Suprapubic skin (tissue), 4 donors: ENCODE measurements around the gene CDH4. TPM values are rescaled to one million over a fixed set of nuclear protein-coding genes. Genes with fewer than 3 reads are reported as not detected.

Experiments
- DNase-seq, 2 donors: peaks; one replicate each; pipeline ENCODE4 v3.0.0-alpha.2; 2019; ENCODE audit warnings: low spot score in 2 of 2
- H3K27ac ChIP-seq: fragments of 200-600 bp; sonication (generic); one replicate; pipeline ENCODE4 v1.5.1; 2019
- H3K27me3 ChIP-seq: fragments of 200-600 bp; sonication (generic); one replicate; pipeline ENCODE4 v1.5.1; 2019
- H3K36me3 ChIP-seq: fragments of 200-600 bp; sonication (generic); one replicate; pipeline ENCODE4 v1.5.1; 2019
- H3K4me1 ChIP-seq: fragments of 200-600 bp; sonication (generic); one replicate; pipeline ENCODE4 v1.5.1; 2019
- H3K4me3 ChIP-seq: fragments of 200-600 bp; sonication (generic); one replicate; pipeline ENCODE4 v1.5.1; 2019; ENCODE audit warnings: mild to moderate bottlenecking
- H3K9me3 ChIP-seq: fragments of 200-600 bp; sonication (generic); one replicate; pipeline ENCODE4 v1.5.1; 2019
- EP300 ChIP-seq: sonication (generic); formaldehyde crosslinking; IDR thresholded peaks from one replicate; pipeline ENCODE4 v1.6.1; 2017; ENCODE audit warnings: antibody characterized with exemption
- POLR2A ChIP-seq, 2 donors: fragments of 450-650 bp; IDR thresholded peaks; one replicate each; pipeline ENCODE4 v1.6.1; 2017; ENCODE audit warnings: antibody characterized with exemption in 2 of 2, mild to moderate bottlenecking in 2 of 2, moderate library complexity in 2 of 2
- POLR2AphosphoS5 ChIP-seq, 3 donors: sonication (generic); formaldehyde crosslinking; IDR thresholded peaks; one replicate each; pipeline ENCODE4 v1.6.1; 2017; ENCODE audit warnings: antibody characterized with exemption in 3 of 3
- WGBS: methylation state at CpG from one replicate; pipeline ENCODE4 v1.1.5; 2018; 5-methylcytosine and 5-hydroxymethylcytosine counted together
- total RNA-seq, 4 donors: library from RNA; depleted of rRNA; stranded (reverse); fragments of >200 nt; gene quantifications; one replicate each; pipeline ENCODE4 v1.1.0, GENCODE V29; 2016
- TF ChIP-seq, protein P1 (sequence below), 2 donors: fragments of 200-600 bp in 1 of 2; fragments of 450-650 bp in 1 of 2; sonication (generic) in 1 of 2; IDR thresholded peaks; one replicate each; pipeline ENCODE4 v1.5.1; 2016 to 2019; ENCODE audit warnings: antibody characterized with exemption in 2 of 2, mild to moderate bottlenecking in 1 of 2, moderate library complexity in 1 of 2

CDH4 gene
- total RNA-seq, 4 donors from 2014 or later, result 0.91 to 5.9 (median 2.6) TPM

GRCh38 chr20:61866165-61866564 is 614.1 kb downstream of the CDH4 start:
- no peak overlapping the region for H3K27ac ChIP-seq
- no peaks in the 10 kb centered on the region for H3K4me1 ChIP-seq
- no peak for TF ChIP-seq POLR2AphosphoS5 (IDR thresholded peaks at IDR 0.05)
- TF ChIP-seq EP300, result no peak
- TF ChIP-seq POLR2A (IDR thresholded peaks at IDR 0.05), result no peak
- TF ChIP-seq, protein P1, sequence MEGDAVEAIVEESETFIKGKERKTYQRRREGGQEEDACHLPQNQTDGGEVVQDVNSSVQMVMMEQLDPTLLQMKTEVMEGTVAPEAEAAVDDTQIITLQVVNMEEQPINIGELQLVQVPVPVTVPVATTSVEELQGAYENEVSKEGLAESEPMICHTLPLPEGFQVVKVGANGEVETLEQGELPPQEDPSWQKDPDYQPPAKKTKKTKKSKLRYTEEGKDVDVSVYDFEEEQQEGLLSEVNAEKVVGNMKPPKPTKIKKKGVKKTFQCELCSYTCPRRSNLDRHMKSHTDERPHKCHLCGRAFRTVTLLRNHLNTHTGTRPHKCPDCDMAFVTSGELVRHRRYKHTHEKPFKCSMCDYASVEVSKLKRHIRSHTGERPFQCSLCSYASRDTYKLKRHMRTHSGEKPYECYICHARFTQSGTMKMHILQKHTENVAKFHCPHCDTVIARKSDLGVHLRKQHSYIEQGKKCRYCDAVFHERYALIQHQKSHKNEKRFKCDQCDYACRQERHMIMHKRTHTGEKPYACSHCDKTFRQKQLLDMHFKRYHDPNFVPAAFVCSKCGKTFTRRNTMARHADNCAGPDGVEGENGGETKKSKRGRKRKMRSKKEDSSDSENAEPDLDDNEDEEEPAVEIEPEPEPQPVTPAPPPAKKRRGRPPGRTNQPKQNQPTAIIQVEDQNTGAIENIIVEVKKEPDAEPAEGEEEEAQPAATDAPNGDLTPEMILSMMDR (IDR thresholded peaks at IDR 0.05), result no peak
- no peak for DNase-seq
- peaks cover 15% of the 10 kb centered on the region for H3K27me3 ChIP-seq
- WGBS, result 54% methylated on average over 5 of the region's 5 CpGs
- H3K36me3 ChIP-seq, result no peaks in the 10 kb centered on the region
- no peak overlapping the region for H3K4me3 ChIP-seq
- no peaks in the 10 kb centered on the region for H3K9me3 ChIP-seq

- Histone ChIP-seq H3K36me3 (no peaks in the 10 kb centered on the region), H3K4me3 (no peak overlapping the region), H3K27ac (no peak overlapping the region), H3K4me1 (no peaks in the 10 kb centered on the region), H3K9me3 (peaks cover 7% of the 10 kb centered on the region), H3K27me3 (peaks cover 8% of the 10 kb centered on the region)
- 75% methylated on average over 13 of the region's 13 CpGs for WGBS
- TF ChIP-seq EP300 (no peak), POLR2AphosphoS5 (IDR thresholded peaks at IDR 0.05) (no peak), POLR2A (IDR thresholded peaks at IDR 0.05) (no peak)
- TF ChIP-seq, protein P1 (IDR thresholded peaks at IDR 0.05), result no peak
- no peak for DNase-seq
These were observed 615.9 kb downstream of the CDH4 start for GRCh38 chr20:61868006-61868405.

DNA sequence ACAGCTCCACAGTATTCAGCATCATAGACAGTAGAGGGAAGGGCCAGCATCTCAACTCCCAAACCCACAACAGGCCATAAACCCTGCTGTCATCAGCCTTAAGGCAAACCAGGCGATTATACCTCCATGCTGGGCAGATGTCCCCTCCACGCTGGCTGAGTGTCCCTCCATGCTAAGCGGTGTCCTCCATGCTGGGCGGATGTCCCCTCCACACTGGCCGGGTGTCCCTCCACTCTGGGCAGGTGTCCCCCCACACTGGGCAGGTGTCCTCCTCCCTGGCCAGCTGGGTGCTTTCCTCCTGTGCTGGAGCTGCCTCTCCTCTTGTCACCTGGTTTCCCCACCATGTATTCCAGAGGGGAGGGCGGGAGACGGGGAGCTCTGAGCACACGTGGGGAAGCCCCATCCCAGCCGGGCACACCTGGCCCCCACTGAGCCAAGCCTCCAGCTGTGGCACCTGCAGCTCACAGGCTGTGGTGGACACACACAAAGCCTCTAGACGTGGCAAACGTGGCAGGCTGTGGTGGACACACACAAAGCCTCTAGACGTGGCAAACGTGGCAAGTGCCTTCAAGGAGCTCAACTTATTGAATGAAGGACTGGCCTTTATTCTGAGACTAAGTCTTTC is 616.5 kb downstream of the CDH4 start:
- Histone ChIP-seq H3K9me3 (peaks cover 7% of the 10 kb centered on the region), H3K4me3 (no peak overlapping the region), H3K27me3 (peaks cover 8% of the 10 kb centered on the region), H3K27ac (no peak overlapping the region), H3K36me3 (no peaks in the 10 kb centered on the region), H3K4me1 (no peaks in the 10 kb centered on the region)
- WGBS, result 77% methylated on average over 11 of the region's 13 CpGs
- DNase-seq, result no peak
- TF ChIP-seq, protein P1 (IDR thresholded peaks at IDR 0.05), result no peak
- TF ChIP-seq POLR2AphosphoS5 (IDR thresholded peaks at IDR 0.05), result no peak

DNA sequence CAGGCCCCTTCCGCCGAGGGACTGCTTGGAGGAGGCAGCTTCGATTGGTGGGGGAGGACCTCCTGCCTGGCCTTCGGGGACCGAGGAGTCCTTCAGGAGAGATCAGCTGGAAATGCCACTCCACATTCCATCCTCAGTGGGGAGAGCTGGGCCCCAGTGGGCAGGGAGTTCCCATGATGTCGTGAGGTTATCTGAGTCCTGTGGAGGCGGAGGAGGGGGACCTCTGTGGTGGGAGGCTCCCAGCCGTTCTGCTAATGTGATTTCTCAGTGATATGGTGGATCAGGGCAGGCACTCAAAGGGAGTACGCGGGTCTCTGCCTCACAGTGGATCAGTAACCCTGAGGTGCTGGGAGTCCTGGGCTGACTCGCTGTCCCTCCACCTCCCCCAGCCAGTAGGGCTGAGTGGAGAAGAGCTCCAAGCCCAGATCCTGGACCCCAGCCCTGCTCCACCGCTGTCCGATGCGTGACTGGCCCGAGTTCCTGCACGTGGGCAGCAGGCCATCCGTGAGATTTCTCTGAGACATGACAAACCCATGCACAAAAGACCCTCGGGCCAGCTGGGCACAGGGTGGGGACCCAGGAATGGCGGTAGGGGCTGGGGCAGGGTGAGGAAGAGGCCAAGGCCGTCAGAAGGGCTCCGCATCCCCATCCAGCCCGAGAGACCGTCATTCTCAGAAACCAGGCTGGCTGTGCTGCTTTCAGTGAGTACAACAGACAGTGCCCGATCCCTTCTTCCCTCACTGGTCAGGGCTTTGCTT is 617.9 kb downstream of the CDH4 start:
- Histone ChIP-seq H3K4me3 (no peak overlapping the region), H3K27ac (no peak overlapping the region), H3K4me1 (no peaks in the 10 kb centered on the region), H3K27me3 (peaks cover 18% of the 10 kb centered on the region), H3K9me3 (peaks cover 7% of the 10 kb centered on the region), H3K36me3 (no peaks in the 10 kb centered on the region)
- 84% methylated on average over 8 of the region's 24 CpGs for WGBS
- TF ChIP-seq POLR2AphosphoS5 (IDR thresholded peaks at IDR 0.05) (no peak), POLR2A (IDR thresholded peaks at IDR 0.05) (no peak), EP300 (no peak)
- TF ChIP-seq, protein P1 (IDR thresholded peaks at IDR 0.05), result no peak
- DNase-seq, result no peak

DNA sequence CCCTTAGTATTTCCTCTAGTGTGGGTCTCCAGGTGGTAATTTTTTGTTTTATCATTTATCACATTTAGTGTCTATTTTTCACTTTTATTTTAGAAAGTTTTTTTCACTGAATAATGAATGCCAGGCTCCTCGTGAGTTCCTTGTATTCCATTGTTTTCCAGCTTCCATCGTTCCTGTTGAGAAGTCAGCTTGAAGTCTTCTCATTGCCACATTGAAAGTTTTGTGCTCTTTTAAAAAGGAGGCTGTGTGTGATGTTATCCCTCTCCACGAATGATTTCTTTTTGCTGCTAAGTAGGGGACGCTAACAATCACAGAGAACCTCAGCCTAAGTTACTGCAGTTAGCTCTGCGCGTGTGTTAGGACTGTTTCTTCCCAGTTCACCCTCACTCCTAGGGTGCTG is 619.1 kb downstream of the CDH4 start:
- Histone ChIP-seq H3K4me1 (no peaks in the 10 kb centered on the region), H3K36me3 (no peaks in the 10 kb centered on the region), H3K27ac (no peak overlapping the region), H3K27me3 (peaks cover 31% of the 10 kb centered on the region), H3K4me3 (no peak overlapping the region), H3K9me3 (peaks cover 7% of the 10 kb centered on the region)
- DNase-seq, result no peak
- TF ChIP-seq POLR2A (IDR thresholded peaks at IDR 0.05) (no peak), EP300 (no peak), POLR2AphosphoS5 (IDR thresholded peaks at IDR 0.05) (no peak)
- TF ChIP-seq, protein P1 (IDR thresholded peaks at IDR 0.05), result no peak
- WGBS, result 83% methylated on average over 6 of the region's 6 CpGs
